ENCODE data around the gene ZNF181. TPM values are rescaled to one million over a fixed set of nuclear protein-coding genes. Genes with fewer than 3 reads are reported as not detected.

ZNF181 gene
- total RNA-seq, 1 experiment from 2014 or later, result 11.5 TPM

- ATAC-seq (no peak), DNase-seq (ENCODE audit: low read depth, low spot score) (no peak)
- TF ChIP-seq SIN3A (IDR thresholded peaks at IDR 0.05; ENCODE audit: borderline replicate concordance, insufficient read depth, low read depth, low read length), result no peak
- no peak for TF ChIP-seq REST (IDR thresholded peaks at IDR 0.05; ENCODE audit: insufficient read depth in 1 of 2, low read depth in 2 of 2, low read length in 1 of 2)
- TF ChIP-seq CTCF (IDR thresholded peaks at IDR 0.05), result no peak
- no peak for TF ChIP-seq POLR2AphosphoS5 (IDR thresholded peaks at IDR 0.05; ENCODE audit: low read depth, low read length)
- TF ChIP-seq TCF7L2 (IDR thresholded peaks at IDR 0.05; ENCODE audit: low read depth, low read length), result no peak
- ChIA-PET POLR2A (no interaction called here), CTCF (no interaction called here)
- in situ Hi-C loops (cut with HindIII; ENCODE audit: low pct_unique_long_range_greater_than_20kb, low sequenced_read_pairs) (no loop called here), intact Hi-C loops (cut with micrococcal nuclease; ENCODE audit: unreplicated experiment) (no loop called here)
- Histone ChIP-seq H3K4me3 (ENCODE audit: low read depth in 2 of 2, low read length in 2 of 2) (peak overlapping the region; percentile 84 to 99), H3K27ac (ENCODE audit: low read length) (peak overlapping the region; percentile 96), H3K9me3 (ENCODE audit: control insufficient read depth, insufficient read depth, low read depth, low read length) (peaks cover 29% of the 10 kb centered on the region), H3K27me3 (ENCODE audit: control insufficient read depth, insufficient read depth, low read length) (no peaks in the 10 kb centered on the region), H3K4me1 (ENCODE audit: control insufficient read depth, insufficient read depth, low read length) (peaks cover 7% of the 10 kb centered on the region), H3K36me3 (ENCODE audit: control insufficient read depth, insufficient read depth, low read length) (no peaks in the 10 kb centered on the region)
- no TSS peak for BruUV-seq (replicated peaks)
Measured at GRCh38 chr19:34732612-34733211, 1.3 kb upstream of the ZNF181 start.

DNA sequence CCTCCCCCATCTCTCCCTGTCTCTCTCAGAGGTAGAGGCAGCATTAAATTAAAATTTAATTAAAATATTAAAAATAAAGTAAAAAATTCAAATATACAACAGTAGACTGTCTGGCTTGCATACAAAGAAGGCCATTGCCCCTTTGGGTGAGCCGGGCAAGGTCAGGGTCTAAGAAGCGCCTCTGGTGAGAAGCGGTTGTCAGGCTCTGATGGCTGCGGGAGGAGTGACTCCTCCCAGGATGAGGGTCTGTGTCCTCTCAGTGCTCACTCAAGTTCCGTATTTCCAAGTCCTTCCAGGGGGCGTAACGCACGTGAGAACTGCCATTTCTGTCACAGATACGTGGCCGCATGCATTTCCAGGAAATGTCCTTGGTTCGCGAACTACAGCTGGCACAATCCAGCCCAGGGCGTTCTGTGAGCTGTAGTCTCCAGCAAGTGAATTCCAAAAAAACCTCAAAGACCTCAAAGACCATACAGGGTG is 737 bp upstream of the ZNF181 start:
- ATAC-seq (peak; percentile 43), DNase-seq (ENCODE audit: low read depth, low spot score) (no peak)
- H3K9me3 ChIP-seq (ENCODE audit: control insufficient read depth, insufficient read depth, low read depth, low read length), result peaks cover 35% of the 10 kb centered on the region
- POLR2A ChIA-PET, result no interaction called here
- H3K4me1 ChIP-seq (ENCODE audit: control insufficient read depth, insufficient read depth, low read length), result peaks cover 7% of the 10 kb centered on the region
- H3K27ac ChIP-seq (ENCODE audit: low read length), result peak overlapping the region; percentile 96
- peak overlapping the region; percentile 84 to 99 for H3K4me3 ChIP-seq (ENCODE audit: low read depth in 2 of 2, low read length in 2 of 2)
- in situ Hi-C loops (cut with HindIII; ENCODE audit: low pct_unique_long_range_greater_than_20kb, low sequenced_read_pairs), result no loop called here
- BruUV-seq (replicated peaks), result TSS peak; percentile 74
- intact Hi-C loops (cut with micrococcal nuclease; ENCODE audit: unreplicated experiment), result no loop called here
- H3K36me3 ChIP-seq (ENCODE audit: control insufficient read depth, insufficient read depth, low read length), result no peaks in the 10 kb centered on the region
- no peak for TF ChIP-seq TCF7L2 (IDR thresholded peaks at IDR 0.05; ENCODE audit: low read depth, low read length)
- TF ChIP-seq REST (IDR thresholded peaks at IDR 0.05; ENCODE audit: insufficient read depth in 1 of 2, low read depth in 2 of 2, low read length in 1 of 2), result no peak
- no peak for TF ChIP-seq SIN3A (IDR thresholded peaks at IDR 0.05; ENCODE audit: borderline replicate concordance, insufficient read depth, low read depth, low read length)
- no peak for TF ChIP-seq POLR2AphosphoS5 (IDR thresholded peaks at IDR 0.05; ENCODE audit: low read depth, low read length)
- no peak for TF ChIP-seq CTCF (IDR thresholded peaks at IDR 0.05)
- H3K27me3 ChIP-seq (ENCODE audit: control insufficient read depth, insufficient read depth, low read length), result no peaks in the 10 kb centered on the region
- CTCF ChIA-PET, result no interaction called here
